ENCODE measurements around the gene ANTXR1.

ANTXR1 gene

DNA sequence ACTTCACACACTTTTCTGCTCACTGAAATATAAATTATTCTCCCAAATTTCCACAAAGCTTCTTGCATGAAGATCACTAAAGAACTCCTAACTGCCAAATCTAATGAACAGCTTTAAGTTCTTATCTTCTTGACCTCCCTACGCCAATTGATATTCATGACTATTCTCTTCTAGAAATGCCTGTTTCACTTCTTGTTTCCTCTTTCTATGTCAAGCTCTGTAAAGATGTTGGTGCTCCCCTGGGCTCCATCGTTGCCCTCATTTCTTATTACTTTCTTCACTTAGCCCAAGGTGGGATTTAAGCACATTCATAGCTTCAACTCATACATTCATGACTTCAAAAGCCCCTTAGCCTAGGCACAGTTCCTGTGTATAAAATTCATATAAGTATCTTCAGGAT is 9.2 kb upstream of the ANTXR1 start:
- DNase-seq (ENCODE audit: low read depth), result no peak

DNA sequence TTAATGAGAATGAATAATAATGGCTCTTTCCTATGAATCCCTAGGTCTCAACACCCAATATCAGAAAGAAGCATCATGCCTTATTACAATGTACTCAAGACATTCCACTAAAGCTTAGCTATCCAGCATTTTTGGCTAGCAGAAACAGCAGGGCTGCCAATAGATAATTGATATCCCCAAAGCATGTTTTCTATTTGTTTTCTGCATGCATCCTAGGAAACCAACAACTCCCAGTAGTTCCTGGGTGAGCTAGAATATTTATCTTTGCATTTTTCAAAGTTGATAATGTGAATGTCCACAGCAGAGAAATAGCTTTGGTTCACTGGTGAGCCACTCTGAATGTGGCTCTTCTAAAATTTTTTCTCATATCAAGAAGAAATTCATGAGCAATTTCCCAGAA is 5.8 kb upstream of the ANTXR1 start:
- DNase-seq (ENCODE audit: low read depth), result no peak

DNA sequence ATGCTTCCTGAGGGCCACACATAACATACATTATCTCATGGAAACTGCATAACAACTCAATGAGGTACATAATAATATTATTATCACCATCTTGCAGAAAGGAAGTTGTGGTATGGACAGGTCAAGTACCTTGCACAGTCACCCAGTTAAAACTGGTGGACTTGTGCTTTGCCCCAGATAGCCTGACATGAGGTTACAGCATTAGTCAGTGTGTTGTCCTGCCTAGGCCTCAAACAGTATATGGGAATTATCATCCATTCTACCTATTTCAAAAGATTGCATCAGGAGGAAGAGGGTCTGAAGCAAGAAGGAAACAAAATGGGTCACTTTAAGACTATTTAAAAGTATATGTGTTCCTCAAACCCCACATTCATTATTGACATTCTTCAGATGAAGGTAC is 5.4 kb upstream of the ANTXR1 start:
- DNase-seq (ENCODE audit: low read depth), result no peak

DNA sequence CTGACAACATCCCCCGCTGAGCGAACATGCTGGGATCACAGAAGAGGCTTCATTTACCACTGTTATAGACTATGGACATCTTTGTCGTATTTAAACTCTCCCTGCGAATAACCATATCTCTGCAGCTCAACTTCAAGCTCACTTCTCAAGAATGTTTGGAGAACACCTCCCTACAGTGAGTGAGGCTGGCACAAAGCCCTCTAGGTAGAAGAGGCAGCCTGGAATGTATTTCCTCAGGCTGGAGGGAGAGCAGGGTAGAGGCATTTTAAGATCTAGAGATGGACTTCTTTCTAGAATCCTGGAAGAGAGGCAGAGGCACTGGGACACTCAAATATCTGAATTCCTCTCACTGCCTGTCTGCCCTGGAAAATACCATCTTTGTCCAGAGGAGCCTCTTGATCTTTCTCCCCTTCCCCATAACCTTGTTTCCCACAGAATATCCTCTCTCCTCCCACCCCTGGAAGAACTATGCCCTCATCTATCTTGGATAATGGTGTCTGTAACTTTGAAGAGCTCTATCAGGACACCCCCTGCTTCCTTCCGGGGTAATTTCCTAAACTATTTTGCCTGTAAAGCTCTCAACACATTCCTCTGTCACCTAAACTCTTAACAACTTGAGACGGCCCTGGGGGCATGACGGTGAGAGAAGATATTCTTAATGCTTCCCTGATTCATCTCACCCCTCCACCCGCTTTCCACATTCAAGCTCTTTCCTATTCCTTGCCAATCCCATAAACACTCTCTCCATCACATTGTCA is 2.4 kb upstream of the ANTXR1 start:
- no peak for DNase-seq (ENCODE audit: low read depth)

DNA sequence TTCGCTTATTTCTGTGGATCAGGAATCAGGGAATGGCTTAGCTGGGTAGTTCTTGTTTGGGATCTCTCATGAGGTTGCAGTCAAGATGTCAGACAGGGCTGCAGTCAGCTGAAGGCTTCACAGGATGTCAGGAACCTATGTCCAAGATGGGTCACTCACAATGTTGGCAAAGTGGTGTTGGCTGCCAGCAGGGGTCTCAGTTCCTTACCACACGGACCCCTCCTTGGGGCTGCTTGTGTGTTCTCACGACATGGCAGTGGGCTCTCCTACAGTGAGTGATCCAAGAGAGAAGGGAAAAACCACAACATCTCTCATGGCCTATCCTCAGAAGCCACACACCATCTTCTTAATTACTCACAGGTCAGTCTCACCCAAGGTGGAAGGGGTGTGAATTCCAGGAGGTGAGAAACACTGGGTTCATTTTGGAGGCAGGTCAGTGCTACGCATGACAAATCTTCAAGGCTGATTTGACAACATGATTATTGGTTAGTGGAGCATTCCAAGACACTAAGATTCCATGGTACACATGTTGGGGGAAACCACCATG is 1.3 kb upstream of the ANTXR1 start:
- DNase-seq (ENCODE audit: low read depth), result no peak

DNA sequence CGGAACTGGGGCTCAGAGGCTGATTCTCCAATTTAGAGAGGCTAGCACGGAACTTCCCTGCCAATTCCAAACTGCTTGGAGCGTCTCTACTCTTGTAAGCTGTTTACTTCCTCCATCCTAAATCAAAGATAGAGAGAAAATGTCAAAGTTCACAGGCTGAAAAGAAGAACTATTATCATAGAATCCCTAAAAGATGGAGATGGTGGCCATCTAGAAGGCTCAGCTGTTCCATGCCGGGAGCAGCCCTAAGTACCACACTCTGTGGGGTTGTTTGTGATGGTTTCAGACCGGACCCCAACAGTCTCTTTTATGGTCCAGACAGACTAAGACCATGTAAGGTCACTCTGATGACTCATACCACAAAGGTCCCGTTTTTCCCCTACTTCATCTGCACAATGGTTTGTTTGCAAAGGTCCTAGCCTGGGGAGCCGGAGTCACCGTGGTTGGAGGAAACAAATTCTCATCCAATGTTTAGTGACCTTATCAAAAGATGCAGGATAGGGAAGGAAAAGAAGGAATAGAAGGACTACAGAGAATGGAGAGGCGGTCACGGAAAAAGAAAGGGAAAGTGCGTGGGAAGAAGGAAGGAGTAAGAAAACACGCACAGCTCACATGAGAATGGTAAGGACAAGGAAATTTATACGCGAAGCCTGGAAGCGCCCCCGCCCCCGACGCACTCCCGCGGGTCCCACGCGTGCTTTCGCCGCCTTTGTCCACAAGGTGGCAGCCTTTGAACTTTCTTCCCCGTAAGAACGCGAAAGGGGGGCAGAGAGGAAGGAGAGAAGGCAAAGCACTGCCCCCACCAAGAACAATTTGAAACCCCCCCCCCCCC is 453 bp upstream of the ANTXR1 start:
- DNase-seq (ENCODE audit: low read depth), result no peak

DNA sequence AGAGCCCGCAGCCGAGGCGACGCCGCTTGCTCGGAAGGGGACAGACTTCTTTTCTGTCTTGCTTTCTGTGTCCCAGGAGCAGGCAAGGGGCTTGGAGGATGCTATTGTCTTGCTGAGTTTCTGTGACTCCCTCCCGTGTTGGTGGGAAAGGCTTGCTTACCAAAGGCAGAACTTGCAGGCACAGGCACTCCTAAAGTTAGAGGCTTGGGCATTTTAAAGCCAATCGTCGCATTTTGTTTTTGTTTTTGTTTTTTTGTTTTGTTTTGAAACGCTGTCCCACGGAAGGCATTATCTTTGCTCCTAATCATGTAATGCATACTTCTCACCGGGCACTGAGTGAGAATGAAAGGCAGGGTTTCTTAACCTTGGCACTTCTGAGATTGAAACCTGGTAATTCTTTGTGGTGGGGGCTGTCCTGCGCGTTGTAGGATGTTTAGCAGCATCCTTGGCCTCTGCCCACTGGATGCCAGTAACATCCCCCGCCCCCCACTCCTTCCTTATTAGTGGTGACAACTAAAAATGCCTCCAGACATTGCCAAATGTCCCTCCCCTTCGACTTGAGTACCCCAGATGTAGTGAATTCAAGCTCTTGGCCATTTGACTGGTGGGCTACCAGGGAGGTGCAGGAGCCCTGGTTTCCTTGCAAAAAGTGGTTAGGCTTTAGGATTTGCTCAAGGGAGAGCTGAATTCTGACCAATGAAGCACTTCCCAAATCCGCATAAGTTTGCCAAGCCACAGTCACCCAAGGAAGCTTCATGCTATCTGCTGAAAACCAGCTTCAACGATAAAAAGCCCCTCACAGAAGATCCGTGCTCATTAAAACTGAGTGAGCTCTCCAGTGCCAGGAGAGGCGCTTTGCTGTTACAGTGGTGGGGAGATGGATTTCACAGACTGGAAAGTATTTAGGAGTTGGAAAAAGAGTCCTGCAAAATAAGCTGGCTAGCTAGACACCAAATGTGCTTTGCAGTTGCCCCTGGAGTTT is 1.2 kb downstream of the ANTXR1 start:
- no peak for DNase-seq (ENCODE audit: low read depth)

DNA sequence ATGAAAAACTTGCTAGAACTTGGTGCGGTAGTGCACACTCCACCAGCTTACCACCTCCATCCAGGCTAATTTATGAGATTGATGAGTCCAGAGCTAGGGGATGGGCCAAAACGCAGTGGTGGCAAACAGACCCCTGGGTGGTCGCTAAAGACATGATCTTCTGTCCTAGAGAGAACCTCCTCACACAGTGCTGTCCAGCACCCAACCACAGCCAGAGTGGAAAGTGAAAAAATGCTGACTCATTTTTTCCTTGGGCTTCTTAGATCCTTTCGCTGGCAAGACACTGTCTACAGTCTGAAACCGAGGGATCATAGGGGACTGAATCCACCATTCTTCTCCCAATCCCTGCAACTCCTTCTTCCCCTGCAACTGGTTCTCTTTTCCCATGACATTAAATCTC is 4.1 kb downstream of the ANTXR1 start:
- DNase-seq (ENCODE audit: low read depth), result no peak

DNA sequence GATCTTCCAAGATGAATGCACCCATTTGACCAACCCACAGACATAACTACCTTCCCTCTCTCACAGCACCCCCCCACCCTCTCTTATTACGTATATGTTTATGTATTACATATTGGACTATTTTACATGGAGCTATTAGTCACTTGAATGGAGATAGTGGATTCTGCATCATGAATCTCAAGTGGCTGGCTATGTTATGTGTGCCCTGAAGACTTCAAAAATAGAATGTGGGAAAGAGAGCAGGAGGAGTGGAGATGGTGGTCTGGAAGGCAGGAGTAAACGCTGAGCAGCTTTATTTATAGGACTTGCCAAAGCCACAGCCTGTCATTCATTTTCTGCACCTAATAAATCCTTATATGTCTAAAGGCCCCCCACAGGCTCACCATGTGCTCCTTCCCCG is 4.9 kb downstream of the ANTXR1 start:
- DNase-seq (ENCODE audit: low read depth), result no peak

DNA sequence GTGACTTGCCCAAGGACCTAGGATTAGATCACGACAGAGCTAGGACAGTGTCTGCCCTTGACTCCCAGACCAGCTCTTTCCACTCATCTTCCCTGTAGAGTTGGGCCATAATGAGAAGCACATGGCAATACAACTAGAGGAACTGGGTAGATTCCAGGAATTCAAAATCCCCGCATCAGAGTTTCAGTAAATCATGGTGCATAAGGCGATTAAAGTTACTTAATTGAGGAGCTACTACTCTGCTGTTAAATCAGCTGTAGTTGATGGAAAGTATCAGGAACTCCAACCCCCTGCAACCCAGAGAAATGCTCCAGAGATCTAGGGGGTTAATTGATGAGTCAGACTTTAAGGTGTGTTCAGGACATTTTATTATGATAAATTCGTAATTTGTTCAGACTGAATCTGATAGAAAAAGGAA is 5.7 kb downstream of the ANTXR1 start:
- no peak for DNase-seq (ENCODE audit: low read depth)

DNA sequence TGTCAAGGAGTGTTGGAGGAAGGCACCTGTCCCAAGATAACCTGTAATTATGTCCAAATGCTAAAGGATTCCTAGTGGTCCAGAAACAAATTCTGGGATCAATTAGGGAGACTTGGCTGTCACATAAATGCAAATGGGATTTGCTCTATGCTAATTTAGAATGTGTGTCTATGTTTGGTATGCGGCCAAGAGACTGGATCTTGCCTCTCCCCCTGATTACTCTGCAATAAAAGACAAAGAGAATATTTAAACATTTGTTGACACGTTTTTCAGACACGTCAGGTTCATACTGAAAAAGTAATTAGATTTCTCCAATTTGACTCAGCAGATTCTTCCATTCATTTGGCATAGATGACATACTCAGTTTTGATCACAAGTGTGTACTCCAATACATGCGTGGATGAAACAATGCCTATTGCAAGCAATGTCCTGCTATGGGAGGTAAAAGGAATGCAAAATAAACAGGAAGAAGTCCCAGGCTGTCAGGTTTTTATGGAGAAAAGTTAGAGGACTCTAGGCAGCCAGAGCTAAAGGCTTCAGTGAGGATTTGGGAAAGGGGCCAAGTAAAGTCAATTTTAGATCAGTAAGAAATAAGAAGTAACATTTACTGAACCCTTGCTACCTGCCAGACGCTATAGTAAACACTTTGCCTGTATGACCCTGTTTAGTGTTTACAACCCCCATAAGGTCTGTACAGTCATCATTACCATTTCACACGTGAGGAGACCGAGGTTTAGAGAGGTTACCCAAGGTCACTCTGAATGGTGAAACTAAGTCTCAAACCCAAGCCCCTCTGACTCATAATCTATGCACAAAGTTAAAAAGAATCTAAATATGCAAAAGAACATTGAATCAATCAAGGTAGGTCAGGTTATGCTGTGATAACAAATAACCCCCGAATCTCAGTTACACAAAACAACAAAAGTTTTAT is 7.8 kb downstream of the ANTXR1 start:
- DNase-seq (ENCODE audit: low read depth), result no peak

DNA sequence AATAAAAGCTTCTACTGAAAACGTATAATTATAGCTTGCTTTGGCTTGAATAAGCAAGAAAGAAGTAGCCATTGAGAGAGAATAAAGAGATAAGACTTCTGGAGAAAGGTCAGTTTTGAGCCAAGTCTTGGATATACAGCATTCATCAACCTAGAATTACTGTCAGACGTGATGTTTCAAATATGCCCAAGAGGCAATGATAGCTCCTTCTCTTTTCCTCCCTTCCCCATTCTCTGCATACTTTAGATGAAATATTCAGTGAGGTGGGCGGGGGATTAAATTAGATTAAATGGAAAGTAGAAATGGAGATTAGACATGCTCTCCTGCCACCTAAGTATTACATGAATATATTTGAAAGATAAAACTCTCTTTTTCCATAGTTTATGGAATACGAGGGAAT is 8.7 kb downstream of the ANTXR1 start:
- no peak for DNase-seq (ENCODE audit: low read depth)

DNA sequence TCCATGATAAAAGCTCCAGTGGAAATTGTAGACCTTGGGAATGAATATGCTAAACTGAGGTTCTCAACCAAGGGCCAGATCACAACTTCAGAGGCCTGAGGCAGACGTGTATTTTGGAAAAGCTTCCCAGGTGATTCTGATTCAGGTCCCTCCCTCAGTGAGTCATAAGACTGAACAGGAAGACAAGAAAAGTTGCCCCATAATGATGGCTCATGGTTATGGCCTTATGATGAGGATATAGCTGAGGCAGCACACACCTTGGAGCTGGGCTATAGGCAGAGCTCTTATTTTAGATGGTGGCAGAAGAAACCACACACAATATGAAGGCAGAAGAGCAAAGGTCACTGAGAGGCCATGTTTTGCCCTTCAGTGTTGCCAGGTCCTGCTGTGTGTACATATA is 9.6 kb downstream of the ANTXR1 start:
- DNase-seq (ENCODE audit: low read depth), result no peak

DNA sequence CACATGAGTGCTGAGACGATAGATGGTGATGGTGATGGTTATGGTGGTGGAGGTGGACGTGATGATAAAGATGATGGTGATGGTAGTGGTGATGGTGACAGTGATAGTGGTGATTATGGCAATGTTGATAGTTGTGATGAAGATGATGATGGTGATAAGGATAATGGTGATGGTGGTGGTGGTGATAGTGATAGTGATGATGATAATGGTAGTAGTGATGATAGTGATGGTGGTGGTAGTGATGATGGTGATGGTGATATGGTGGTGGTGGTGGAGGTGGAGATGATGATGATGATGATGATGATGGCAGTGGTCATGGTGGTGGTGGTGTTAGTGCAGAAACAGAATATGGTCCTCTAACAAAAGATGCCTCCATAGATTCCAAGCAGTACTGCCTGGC is 10.3 kb downstream of the ANTXR1 start:
- no peak for DNase-seq (ENCODE audit: low read depth)

DNA sequence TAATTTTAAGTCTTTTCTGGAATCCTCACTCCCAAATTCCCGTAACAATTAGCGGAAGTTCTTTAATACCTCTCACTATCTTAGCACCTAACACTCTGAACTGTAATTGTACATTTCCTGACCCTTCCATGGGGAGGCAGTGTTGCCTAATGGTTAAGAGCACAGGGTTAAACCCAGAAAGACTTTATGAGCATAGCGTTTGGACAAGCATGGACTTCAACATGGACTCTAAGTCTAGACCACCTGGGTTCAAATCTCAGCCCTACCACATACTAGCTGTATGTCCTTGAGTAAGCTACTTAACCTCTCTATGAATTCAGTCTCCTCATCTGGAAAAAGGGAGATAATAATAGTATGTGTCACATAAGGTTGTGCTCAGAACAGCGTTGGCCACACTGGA is 13.0 kb downstream of the ANTXR1 start:
- no peak for DNase-seq (ENCODE audit: low read depth)

DNA sequence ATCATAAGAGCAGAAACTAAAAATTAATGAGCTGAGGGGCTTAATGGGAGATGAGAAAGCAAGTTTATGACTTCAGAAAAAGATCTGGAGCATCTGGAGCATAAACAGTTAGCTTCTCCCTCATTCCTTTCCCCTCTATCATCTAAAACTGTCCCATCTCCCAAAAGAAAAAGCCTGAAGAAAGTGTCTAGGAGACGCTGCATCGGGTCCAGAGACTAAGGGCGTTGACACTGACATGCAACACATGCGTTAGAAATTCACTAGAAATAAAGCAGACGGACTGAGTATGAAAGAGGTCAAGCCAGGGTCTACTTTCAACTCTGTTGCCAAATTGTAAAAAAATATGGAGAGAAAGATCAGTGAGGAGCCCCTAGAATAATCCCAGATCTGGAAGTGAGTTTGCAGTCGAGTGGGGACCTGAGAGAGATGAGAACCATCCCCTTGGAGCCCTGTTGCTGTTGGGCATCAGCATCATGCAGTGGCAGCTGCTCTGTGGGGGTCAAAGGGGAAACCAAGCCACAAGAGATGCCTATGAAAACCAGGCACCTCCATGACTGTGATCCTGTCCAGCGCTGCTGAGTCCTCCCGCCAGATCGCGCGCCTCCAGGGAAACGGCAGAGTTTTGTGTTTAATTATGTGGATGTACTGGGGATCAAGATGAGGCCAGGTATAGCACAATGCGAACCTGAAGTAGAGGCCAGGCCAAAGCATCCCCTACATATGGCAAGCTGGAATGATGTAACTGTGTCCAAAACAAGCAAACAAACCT is 13.9 kb downstream of the ANTXR1 start:
- DNase-seq (ENCODE audit: low read depth), result no peak

DNA sequence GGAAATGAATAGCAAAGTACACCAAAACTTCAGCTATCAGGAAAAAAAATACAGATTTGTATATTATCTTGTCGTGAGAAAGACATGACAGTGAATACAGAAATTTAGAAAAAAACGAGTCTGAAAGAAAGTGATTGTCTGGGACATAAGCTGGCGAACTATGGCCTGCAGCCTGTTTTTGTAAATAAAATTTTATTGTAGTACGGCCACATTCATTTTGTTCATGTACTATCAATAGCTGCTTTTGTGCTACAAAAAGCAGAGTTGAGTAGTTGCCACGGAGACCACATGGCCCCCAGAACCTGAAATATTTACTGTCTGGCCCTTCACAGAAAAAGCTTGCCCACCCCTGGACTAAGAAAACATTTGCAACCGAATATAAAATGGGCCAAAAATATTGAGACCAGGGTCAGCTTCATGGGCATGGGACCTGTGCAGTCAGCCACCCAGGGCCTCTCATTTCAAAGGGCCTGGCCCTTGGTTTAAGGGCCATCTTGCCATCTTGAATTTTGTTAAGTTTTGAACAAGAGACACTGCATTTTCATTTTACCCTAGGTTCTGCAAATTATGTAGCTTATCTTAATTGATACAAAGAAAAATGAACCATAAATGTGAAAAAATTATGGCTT is 17.9 kb downstream of the ANTXR1 start:
- no peak for DNase-seq (ENCODE audit: low read depth)

DNA sequence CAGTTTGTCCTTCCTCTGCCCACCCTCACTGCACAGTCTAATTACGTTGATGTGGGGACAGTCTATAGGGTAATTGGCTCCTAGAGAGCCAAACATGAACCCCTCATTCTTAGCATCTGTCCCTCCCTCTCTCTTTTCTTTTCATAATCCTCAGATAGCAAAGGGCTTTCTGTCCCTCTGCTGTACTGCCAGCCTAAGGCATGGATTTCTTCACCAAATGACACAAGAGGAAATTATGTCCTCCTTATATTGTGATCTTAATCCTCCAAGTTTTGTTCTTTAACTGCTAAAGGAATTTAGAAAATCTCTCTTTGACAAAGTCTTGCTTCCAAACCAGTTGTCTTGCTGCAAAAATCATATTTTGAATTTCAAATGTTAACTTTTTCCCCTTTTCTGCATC is 18.5 kb downstream of the ANTXR1 start:
- DNase-seq (ENCODE audit: low read depth), result no peak

DNA sequence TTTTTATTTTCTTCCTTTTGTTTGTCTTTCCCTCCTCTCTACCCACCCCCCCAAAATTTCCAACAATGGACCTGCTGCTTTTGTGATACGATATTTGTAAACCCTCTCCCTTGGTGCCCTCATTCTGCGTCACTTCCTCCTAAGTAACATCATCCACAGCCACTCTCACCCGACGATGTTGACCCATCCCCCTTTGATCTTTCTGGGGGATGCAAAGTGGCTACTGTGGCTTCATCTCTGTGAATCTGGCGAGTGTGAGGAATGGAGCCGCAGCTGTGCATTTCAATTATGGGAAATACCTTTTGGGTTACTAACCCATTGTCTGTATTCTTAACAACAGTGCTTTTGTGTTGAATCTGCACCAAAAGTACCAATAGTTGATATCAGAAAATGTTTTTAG is 19.4 kb downstream of the ANTXR1 start:
- DNase-seq (ENCODE audit: low read depth), result no peak
